K562 (cell line): ENCODE results near the gene KBTBD2. TPM values are rescaled to one million over a fixed set of nuclear protein-coding genes. Genes with fewer than 3 reads are reported as not detected.

Experiments
- ELF2 ChIP-seq: fragments of 250-450 bp; sonication (Bioruptor Pico); IDR thresholded peaks from 2 replicates; pipeline ENCODE4 v1.5.0; 2021; ENCODE audit warnings: mild to moderate bottlenecking
- HCFC1 ChIP-seq: IDR thresholded peaks from 2 replicates; pipeline ENCODE4 v1.6.1; 2012; ENCODE audit warnings: low read depth, low read length, improper control_type of control experiment
- HMGXB4 ChIP-seq: sonication (generic); formaldehyde crosslinking; IDR thresholded peaks from 2 replicates; pipeline ENCODE4 v1.8.1; 2023; ENCODE audit warnings: mild to moderate bottlenecking, missing genetic modification reagents
- HOMEZ ChIP-seq: fragments of 250-450 bp; sonication (Bioruptor Pico); IDR thresholded peaks from 2 replicates; pipeline ENCODE4 v1.4.0; 2020; ENCODE audit warnings: mild to moderate bottlenecking, moderate library complexity
- MTF1 ChIP-seq: fragments of 250-450 bp; sonication (Bioruptor Pico); IDR thresholded peaks from 2 replicates; pipeline ENCODE4 v1.9.0; 2021; ENCODE audit warnings: moderate library complexity, mild to moderate bottlenecking, inconsistent platforms, borderline replicate concordance
- RAD21 ChIP-seq, 2 experiments: fragments of 250-450 bp in 1 of 2; fragments of 450-650 bp in 1 of 2; sonication (Bioruptor Pico) in 1 of 2; formaldehyde crosslinking in 1 of 2; IDR thresholded peaks in 1 of 2; conservative IDR thresholded peaks in 1 of 2; 2 replicates each; pipeline versions ENCODE4 v1.4.0 to v1.8.0; 2020 to 2022; ENCODE audit warnings: mild to moderate bottlenecking in 2 of 2, moderate library complexity in 1 of 2
- RBM22 ChIP-seq: fragments of 200-400 bp; formaldehyde crosslinking; IDR thresholded peaks from 2 replicates; pipeline ENCODE4 v1.6.1; 2018; ENCODE audit warnings: low read length, low read depth; ENCODE audit not compliant: poor library complexity, severe bottlenecking
- RBM39 ChIP-seq: fragments of 200-400 bp; formaldehyde crosslinking; optimal IDR thresholded peaks from 2 replicates; pipeline ENCODE3; 2018; ENCODE audit warnings: low read depth, low read length
- RERE ChIP-seq: sonication (generic); formaldehyde crosslinking; IDR thresholded peaks from 2 replicates; pipeline ENCODE4 v1.8.0; 2023; ENCODE audit warnings: missing genetic modification reagents, mild to moderate bottlenecking, borderline replicate concordance
- SMC3 ChIP-seq: conservative IDR thresholded peaks from 2 replicates; pipeline ENCODE4 v1.6.1; 2011; ENCODE audit warnings: low read depth, low read length, improper control_type of control experiment; ENCODE audit not compliant: insufficient read depth
- TCF7L2 ChIP-seq: fragments of 150-350 bp; IDR thresholded peaks from 2 replicates; pipeline ENCODE4 v1.6.1; 2016; ENCODE audit warnings: low read depth, mild to moderate bottlenecking, low read length, moderate library complexity
- ZBTB2 ChIP-seq: fragments of 450-650 bp; IDR thresholded peaks from 2 replicates; pipeline ENCODE4 v1.6.1; 2016; ENCODE audit warnings: antibody characterized with exemption
- ZBTB7A ChIP-seq: IDR thresholded peaks from 2 replicates; pipeline ENCODE4 v1.6.1; 2011; ENCODE audit warnings: low read depth, mild to moderate bottlenecking, low read length, moderate library complexity, borderline replicate concordance; ENCODE audit not compliant: control insufficient read depth
- ZNF57 ChIP-seq: fragments of 450-650 bp; formaldehyde crosslinking; IDR thresholded peaks from 2 replicates; pipeline ENCODE4 v1.4.0; 2020; ENCODE audit warnings: mild to moderate bottlenecking, moderate library complexity
- polyA plus RNA-seq, 8 experiments: library from polyadenylated mRNA; depleted of rRNA in 4 of 8; stranded (reverse) in 5 of 8; unstranded in 3 of 8; fragments of >200 nt; fragmentation: Nextera tagmentation in 2 of 8; fragmentation: Illumina TruSeq in 1 of 8; extraction: Ambion mirVana in 2 of 8; extraction: Trizol in 1 of 8; gene quantifications; 2 replicates each; pipeline versions ENCODE4 v1.2.1 to v1.2.3, GENCODE V29; 2011 to 2014; ENCODE audit warnings: inconsistent platforms in 1 of 8, missing spikeins in 1 of 8
- total RNA-seq, 7 experiments: library from RNA; depleted of rRNA in 6 of 7; stranded (reverse); fragments of >200 nt in 6 of 7; fragmentation: Illumina TruSeq in 2 of 7; extraction: Trizol in 2 of 7; gene quantifications; 2 replicates each; pipeline versions ENCODE4 v1.2.1 to v1.2.3, GENCODE V29; 2011 to 2021; ENCODE audit warnings: low replicate concordance in 1 of 7
- TF ChIP-seq, protein P1 (sequence below): fragments of 450-650 bp; formaldehyde crosslinking; IDR thresholded peaks from 2 replicates; pipeline ENCODE4 v1.4.0; 2020; ENCODE audit warnings: mild to moderate bottlenecking

Gene KBTBD2
- total and polyA plus RNA-seq, 9 of the 15 experiments (the other 6 are each of a cell fraction or from before 2014, with no cell fraction given) = 22.8 to 62.2 (median 30.8) TPM

DNA sequence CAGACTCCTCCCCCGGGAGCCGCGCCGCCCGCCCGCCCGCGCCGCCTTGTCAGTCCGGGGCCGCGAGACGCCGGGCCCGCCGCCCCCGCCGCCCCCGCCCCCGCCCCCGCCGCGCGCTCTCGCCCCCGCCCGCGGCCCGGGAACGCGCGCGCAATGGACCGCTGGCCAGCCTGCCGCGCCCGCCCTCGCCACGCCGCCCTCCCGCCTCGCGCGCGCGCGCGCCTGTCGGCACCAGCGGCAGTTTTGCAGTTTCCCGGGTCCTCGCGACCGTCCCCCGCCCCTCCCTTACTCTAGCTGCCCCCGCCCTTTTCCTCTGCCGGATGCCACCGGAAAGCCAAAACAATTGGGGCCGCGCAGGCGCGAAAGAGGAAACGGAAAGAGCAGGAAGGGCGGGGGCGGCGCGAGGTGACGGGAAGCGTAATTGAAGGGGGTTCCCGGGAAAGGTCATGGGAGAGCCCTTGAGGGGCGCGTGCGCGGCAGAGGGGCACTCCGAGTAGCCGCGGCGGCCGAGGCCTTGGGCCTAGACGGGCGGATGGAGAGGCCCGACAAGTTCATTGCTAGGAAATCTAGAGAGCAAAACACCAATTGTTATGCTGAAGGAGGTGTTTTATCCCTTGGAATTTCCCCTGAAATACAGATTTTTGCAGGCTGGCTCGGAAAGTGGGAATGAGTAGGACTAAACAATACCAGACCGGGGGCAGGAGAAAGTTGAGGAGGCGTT is 400 bp upstream of the KBTBD2 start (continued):
- no peak for TF ChIP-seq RERE (CRISPR knock-in tag)
- TF ChIP-seq RBM39 = no peak
- no peak for TF ChIP-seq HCFC1
- no peak for TF ChIP-seq ELF2
- no peak for TF ChIP-seq MTF1 (CRISPR knock-in tag)
- TF ChIP-seq RAD21 (CRISPR knock-in tag; conservative IDR thresholded peaks at IDR 0.05 in 1 of 2, IDR thresholded peaks at IDR 0.05 in 1 of 2) = no peak
- TF ChIP-seq ZNF57 (CRISPR knock-in tag) = no peak
- TF ChIP-seq HMGXB4 = no peak
- no peak for TF ChIP-seq RBM22
- no peak for TF ChIP-seq TCF7L2
- TF ChIP-seq HOMEZ (CRISPR knock-in tag) = no peak
- TF ChIP-seq SMC3 = no peak
- TF ChIP-seq ZBTB7A = peak; percentile 76; the same call in 1 of the 2 replicates
- TF ChIP-seq ZBTB2 = peak; percentile 80
- TF ChIP-seq, protein P1, sequence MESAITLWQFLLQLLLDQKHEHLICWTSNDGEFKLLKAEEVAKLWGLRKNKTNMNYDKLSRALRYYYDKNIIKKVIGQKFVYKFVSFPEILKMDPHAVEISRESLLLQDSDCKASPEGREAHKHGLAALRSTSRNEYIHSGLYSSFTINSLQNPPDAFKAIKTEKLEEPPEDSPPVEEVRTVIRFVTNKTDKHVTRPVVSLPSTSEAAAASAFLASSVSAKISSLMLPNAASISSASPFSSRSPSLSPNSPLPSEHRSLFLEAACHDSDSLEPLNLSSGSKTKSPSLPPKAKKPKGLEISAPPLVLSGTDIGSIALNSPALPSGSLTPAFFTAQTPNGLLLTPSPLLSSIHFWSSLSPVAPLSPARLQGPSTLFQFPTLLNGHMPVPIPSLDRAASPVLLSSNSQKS (CRISPR knock-in tag) = no peak
